Thyroid gland (tissue), 4 donors: ENCODE data around the gene RPS15.

Source experiments
- POLR2A ChIP-seq, 2 donors: fragments of 450-650 bp; IDR thresholded peaks; one replicate each; pipeline ENCODE4 v1.6.1; 2017; ENCODE audit warnings: antibody characterized with exemption in 2 of 2, mild to moderate bottlenecking in 2 of 2, moderate library complexity in 1 of 2
- TF ChIP-seq, protein P1 (sequence below), 6 experiments: fragments of 200-600 bp in 3 of 6; fragments of 450-650 bp in 3 of 6; sonication (generic) in 3 of 6; IDR thresholded peaks; one replicate each; pipeline ENCODE4 v1.5.1; 2016 to 2019; ENCODE audit warnings: antibody characterized with exemption in 6 of 6, mild to moderate bottlenecking in 2 of 6, inconsistent platforms in 1 of 6, moderate library complexity in 1 of 6

DNA sequence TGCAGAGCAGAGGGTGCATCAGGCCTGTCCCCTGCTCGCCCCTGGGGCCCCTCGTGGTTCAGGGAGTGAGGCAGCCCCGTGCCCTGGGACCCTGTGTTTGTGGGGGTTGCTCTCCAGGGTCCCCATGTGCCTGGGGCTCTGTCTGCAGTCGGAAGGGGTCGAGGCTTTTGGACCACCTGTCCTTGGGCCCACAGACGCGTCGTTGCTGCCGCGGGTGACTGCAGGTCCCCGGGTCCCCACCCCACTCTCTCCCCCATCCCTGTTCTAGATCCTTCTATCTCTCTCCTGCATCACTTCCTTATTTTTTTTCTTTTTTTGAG, 50.0 kb downstream of the RPS15 start:
- TF ChIP-seq, protein P1, sequence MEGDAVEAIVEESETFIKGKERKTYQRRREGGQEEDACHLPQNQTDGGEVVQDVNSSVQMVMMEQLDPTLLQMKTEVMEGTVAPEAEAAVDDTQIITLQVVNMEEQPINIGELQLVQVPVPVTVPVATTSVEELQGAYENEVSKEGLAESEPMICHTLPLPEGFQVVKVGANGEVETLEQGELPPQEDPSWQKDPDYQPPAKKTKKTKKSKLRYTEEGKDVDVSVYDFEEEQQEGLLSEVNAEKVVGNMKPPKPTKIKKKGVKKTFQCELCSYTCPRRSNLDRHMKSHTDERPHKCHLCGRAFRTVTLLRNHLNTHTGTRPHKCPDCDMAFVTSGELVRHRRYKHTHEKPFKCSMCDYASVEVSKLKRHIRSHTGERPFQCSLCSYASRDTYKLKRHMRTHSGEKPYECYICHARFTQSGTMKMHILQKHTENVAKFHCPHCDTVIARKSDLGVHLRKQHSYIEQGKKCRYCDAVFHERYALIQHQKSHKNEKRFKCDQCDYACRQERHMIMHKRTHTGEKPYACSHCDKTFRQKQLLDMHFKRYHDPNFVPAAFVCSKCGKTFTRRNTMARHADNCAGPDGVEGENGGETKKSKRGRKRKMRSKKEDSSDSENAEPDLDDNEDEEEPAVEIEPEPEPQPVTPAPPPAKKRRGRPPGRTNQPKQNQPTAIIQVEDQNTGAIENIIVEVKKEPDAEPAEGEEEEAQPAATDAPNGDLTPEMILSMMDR (IDR thresholded peaks at IDR 0.05), result no peak
- no peak for TF ChIP-seq POLR2A (IDR thresholded peaks at IDR 0.05)
